LoVo (cell line): ENCODE data around the gene L3HYPDH.
A peak's percentile ranks its signal among the peaks of the same experiment; 100 is the strongest.

ENCODE experiments used
- DNase-seq: peaks from one replicate; pipeline ENCODE4 v3.0.0-alpha.2; 2016; ENCODE audit warnings: low spot score

Gene L3HYPDH

GRCh38 chr14:59483819-59484638 is at the start of gene L3HYPDH, which contains the start of gene JKAMP:
Gene L3HYPDH, minus strand, starts transcription at chr14:59484408. Its CDS starts 92 bp downstream, at chr14:59484316.
Gene JKAMP, plus strand, starts transcription at chr14:59484517. Its CDS starts 73 bp downstream, at chr14:59484590.
- DNase-seq = peak; percentile 94

DNA sequence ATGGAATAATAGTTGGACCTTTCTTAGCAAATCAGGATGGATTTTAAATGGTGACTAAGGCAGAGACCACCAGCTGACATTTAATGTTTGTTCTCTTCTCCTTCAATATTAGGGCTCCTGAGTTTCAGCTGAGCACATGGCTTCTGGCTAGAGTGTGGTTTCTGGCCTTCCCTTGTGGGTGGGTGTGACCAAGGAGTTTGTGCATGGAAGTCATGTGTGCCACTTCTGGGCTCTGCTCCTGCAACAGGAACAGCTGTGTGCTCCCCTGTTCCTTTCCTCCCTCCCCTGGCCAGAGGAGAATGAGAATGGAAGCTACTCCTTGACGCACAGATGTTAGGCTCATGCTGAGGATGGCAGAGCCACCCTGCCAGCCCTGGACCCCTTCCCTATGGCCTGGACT is 48.2 kb upstream of the L3HYPDH start:
- DNase-seq = no peak

GRCh38 chr14:59530349-59530748 is 46.1 kb upstream of the L3HYPDH start:
- DNase-seq = no peak

DNA sequence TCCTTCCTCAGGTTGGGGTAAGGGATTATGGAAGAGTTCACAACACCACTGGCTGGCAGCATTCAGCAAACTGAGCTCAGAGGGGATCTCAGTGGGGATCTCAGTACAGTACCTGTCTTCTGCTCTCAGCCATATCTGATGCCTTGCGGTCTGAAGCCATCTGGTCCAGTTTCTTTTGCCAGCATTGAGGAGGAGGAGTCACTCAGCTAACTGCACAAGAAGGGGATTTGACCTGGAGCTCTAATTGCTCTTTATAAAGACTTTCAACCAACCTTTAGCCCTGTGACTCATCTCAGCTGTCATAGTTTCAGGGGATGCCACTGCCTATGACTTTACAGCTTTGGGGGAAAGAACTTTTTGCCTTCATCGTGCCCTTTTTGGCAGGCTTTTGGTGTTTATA is 45.0 kb upstream of the L3HYPDH start:
- peak; percentile 33 for DNase-seq

- no peak for DNase-seq
These were observed 36.0 kb upstream of the L3HYPDH start for GRCh38 chr14:59520224-59520623.

GRCh38 chr14:59511916-59512575 is 27.8 kb upstream of the L3HYPDH start:
- no peak for DNase-seq

- DNase-seq = no peak
These were observed 26.8 kb upstream of the L3HYPDH start for GRCh38 chr14:59510966-59511365.

- DNase-seq = no peak
These were observed 25.8 kb upstream of the L3HYPDH start for GRCh38 chr14:59510001-59510400.

DNA sequence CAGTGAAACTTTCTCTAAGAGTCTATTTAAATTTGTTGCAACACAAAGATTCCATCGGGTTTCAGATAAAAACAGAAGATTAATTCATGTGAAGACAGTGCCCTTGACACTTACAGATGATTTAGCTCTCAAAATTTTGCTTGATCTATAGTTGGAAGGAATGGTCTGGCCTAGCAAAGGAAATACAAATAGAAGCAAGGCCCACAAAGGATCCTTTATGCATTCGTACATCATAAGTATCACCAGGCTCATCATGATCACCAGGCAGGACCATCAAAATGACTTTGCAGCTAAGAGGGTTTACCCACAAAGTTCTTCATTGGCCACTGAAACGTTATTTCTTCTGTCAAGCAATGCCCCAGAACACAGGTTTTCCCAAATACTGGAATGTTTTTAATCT is 24.9 kb upstream of the L3HYPDH start:
- no peak for DNase-seq

- no peak for DNase-seq
These were observed 23.5 kb upstream of the L3HYPDH start for GRCh38 chr14:59507752-59508103.

GRCh38 chr14:59507063-59507751 is 23.0 kb upstream of the L3HYPDH start:
- DNase-seq = peak; percentile 65

GRCh38 chr14:59503256-59503655 is 19.0 kb upstream of the L3HYPDH start:
- DNase-seq = no peak

DNA sequence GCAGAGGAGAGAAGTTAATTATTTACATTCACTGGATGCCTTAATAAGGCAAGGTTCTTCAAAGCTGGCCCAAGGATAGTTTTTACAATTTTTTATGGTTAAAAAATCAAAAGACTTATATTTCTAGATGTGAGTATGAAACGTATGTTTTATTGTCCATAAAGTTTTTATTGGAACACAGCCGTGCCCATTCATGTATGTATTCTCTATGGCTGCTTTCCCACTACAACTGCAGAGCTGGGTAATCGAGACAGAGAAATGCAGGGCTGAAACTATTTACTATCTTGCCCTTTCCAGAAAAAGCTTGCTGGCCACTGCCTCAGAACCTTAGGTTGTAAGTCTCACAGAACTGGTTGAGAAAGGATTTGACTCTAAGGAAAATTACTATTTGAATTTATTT is 16.5 kb upstream of the L3HYPDH start:
- DNase-seq = peak; percentile 6

GRCh38 chr14:59492384-59492783 is 8.2 kb upstream of the L3HYPDH start:
- no peak for DNase-seq

DNA sequence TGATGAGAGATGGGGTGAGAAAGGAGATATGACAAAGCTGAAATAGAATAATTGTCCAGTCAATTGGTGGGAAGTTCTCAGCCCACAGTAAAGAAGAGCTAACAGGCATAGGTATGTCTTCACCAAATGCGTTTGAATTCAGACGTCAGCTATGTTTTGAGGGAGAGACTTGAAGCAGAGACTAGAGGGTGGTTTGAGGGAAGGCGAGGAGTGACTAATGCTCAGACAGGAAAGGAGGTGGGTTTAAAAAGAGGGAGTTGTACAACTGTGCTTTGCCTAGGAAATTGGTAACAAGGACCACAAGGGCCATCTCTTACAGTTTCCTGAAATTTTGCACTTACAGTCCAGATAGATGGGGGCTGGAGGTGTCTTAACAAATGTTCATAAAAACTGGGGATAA is 6.5 kb upstream of the L3HYPDH start:
- no peak for DNase-seq

- peak; percentile 42 for DNase-seq
These were observed 499 bp upstream of the L3HYPDH start for GRCh38 chr14:59484639-59485175.

GRCh38 chr14:59483363-59483762 is 845 bp downstream of the L3HYPDH start:
- DNase-seq = peak; percentile 24

DNA sequence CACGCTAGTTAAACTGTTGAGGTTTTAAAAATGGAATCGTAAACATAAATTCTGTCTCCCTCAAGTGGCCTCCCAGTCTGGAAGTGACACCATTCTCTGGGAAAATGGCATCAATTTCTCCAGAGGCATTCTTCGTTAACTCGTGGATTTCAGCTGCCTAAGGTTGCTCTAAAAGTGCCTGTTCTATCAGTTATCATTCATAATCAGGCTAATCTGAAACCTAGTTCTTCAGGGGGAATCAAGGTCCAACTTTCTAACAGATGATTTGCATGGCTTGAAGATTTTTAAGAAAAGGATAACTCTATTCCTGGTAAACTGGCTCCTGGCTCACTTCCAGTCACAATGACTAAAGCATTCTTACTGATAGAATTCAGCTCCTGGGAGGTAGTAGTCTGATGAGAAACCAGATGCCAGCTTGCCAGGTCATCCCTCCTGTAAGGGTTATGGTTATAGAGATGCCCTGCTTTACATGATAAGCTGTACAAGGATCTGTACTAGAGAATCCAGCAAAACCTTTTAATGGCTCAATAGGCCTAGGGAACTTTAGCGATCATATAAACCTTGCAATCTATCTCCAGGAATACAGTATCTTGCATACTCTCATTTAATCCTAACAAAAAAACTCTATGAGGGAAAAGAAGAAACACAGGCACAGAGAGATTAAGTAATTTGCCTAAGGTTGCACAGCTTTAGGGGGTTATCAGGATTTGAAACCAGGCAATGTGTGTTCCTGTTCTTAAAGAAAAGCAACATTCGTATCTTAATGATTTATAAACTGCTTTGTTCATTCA is 1.5 kb downstream of the L3HYPDH start:
- peak; percentile 79 for DNase-seq

DNA sequence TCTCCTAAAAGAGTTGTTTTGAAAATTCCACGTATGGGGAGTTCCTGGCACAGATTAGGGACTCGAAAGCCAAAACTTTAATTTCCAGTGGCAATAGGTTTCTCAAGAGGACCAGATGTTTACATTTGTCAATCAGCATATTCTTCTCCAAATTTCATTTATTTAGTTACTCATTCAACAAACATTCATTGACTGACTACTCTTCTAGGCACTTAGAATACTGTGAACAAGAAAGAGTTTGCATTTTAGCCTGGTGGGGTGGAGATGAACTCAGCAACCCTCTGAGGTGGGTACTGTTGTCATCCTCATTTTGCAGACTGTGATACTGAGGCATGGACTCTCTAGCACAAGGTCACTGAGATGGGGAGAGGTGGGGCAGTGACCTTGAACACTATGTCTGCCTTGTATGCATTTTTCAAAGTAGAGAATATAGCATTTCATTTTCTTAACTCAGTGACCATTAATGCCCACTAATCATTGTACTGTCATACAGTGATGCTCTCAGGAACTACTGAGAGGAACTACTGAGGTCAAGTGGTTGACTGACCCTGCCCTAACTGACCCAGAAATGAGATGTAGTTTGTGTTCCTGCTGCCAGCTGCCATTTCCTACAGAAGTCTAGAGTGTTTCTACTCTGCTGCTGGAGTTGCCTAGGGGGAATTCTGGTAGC is 2.2 kb downstream of the L3HYPDH start:
- DNase-seq = no peak

DNA sequence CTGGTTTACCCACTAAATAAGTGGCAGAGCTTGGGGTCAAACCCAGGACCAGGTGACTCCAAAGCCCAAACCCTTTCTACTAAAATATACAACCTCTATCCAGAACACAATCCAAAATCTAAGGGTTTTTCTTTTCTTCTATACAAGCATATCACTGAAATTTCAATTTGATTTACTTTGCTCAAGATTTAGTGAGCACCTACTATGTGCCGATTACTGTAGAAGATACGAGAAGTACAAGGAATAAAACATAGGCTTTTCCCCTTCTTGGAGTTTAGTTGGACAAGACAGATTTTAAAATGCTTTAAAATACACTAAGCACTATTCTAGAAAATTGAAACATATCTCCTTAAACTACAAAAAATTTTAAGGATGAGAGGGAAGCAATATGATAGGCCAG is 2.8 kb downstream of the L3HYPDH start:
- no peak for DNase-seq

DNA sequence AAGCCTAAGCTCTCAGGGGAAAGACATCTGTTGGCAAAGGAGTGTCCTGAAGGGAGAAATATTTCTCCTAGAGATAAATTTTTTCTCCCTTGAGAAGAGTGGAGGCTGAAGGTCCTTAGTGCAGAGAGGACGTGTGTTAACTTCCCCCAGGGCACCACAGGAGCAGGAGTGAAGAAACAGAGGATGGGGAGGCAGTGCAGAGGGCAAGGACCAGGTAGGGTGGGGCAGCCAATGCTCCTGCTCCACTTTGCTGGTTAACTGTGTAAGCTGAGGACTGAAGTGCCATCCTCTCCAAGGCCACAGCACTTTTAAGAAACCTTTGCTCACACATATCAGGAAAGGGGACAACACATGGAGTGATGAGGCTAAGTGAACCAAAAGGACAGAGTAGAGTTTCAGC is 4.0 kb downstream of the L3HYPDH start:
- DNase-seq = no peak
